ENCODE data around the gene CUL5.

- TF ChIP-seq, protein P1, sequence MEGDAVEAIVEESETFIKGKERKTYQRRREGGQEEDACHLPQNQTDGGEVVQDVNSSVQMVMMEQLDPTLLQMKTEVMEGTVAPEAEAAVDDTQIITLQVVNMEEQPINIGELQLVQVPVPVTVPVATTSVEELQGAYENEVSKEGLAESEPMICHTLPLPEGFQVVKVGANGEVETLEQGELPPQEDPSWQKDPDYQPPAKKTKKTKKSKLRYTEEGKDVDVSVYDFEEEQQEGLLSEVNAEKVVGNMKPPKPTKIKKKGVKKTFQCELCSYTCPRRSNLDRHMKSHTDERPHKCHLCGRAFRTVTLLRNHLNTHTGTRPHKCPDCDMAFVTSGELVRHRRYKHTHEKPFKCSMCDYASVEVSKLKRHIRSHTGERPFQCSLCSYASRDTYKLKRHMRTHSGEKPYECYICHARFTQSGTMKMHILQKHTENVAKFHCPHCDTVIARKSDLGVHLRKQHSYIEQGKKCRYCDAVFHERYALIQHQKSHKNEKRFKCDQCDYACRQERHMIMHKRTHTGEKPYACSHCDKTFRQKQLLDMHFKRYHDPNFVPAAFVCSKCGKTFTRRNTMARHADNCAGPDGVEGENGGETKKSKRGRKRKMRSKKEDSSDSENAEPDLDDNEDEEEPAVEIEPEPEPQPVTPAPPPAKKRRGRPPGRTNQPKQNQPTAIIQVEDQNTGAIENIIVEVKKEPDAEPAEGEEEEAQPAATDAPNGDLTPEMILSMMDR (conservative IDR thresholded peaks at IDR 0.05; ENCODE audit: low read depth in 2 of 2) = no peak
- TF ChIP-seq, protein P2, sequence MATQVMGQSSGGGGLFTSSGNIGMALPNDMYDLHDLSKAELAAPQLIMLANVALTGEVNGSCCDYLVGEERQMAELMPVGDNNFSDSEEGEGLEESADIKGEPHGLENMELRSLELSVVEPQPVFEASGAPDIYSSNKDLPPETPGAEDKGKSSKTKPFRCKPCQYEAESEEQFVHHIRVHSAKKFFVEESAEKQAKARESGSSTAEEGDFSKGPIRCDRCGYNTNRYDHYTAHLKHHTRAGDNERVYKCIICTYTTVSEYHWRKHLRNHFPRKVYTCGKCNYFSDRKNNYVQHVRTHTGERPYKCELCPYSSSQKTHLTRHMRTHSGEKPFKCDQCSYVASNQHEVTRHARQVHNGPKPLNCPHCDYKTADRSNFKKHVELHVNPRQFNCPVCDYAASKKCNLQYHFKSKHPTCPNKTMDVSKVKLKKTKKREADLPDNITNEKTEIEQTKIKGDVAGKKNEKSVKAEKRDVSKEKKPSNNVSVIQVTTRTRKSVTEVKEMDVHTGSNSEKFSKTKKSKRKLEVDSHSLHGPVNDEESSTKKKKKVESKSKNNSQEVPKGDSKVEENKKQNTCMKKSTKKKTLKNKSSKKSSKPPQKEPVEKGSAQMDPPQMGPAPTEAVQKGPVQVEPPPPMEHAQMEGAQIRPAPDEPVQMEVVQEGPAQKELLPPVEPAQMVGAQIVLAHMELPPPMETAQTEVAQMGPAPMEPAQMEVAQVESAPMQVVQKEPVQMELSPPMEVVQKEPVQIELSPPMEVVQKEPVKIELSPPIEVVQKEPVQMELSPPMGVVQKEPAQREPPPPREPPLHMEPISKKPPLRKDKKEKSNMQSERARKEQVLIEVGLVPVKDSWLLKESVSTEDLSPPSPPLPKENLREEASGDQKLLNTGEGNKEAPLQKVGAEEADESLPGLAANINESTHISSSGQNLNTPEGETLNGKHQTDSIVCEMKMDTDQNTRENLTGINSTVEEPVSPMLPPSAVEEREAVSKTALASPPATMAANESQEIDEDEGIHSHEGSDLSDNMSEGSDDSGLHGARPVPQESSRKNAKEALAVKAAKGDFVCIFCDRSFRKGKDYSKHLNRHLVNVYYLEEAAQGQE (IDR thresholded peaks at IDR 0.05; ENCODE audit: unreplicated experiment) = no peak
- no peak for TF ChIP-seq EZH2phosphoT487 (IDR thresholded peaks at IDR 0.05; ENCODE audit: unreplicated experiment)
- TF ChIP-seq POLR2AphosphoS5 (IDR thresholded peaks at IDR 0.05; ENCODE audit: low read depth) = no peak
Observed at GRCh38 chr11:108128772-108129171, 120.1 kb downstream of the CUL5 start.
